PC-3 (cell line): Measurements from ENCODE around the gene FSTL5.

Source experiments
- CTCF ChIP-seq: fragments of 300-600 bp; sonication (generic); conservative IDR thresholded peaks from 2 replicates; pipeline ENCODE4 v1.5.1; 2017; ENCODE audit warnings: antibody characterized with exemption, low read depth, mild to moderate bottlenecking, low read length
- EZH2 ChIP-seq: fragments of 300-600 bp; sonication (generic); IDR thresholded peaks from one replicate; pipeline ENCODE4 v1.6.1; 2017; ENCODE audit warnings: antibody characterized with exemption, mild to moderate bottlenecking, low read length; ENCODE audit not compliant: unreplicated experiment

DNA sequence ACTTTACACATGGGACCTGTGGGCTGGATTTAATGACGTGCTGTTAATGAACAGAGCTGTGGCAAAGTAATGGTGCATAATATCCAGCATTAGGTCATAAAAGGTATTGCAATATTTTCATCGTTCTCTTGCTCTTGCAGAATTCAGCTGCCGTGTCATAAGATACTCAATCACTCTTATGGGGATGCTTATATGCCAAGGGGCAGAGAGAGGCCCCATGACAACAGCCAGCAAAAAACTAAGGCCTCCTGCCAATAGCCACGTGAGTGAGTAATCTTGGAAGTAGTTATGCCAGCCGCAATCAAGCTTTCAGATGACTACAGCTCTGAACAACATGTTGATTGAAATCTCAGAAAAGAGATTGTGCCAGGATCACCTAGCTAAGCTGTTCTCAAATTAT, 616.9 kb downstream of the FSTL5 start:
- TF ChIP-seq CTCF (no peak), EZH2 (no peak)
